ENCODE measurements around the gene MAT2B.

GRCh38 chr5:163505368-163506094, at the start of gene MAT2B:
- TF ChIP-seq SUZ12 (IDR thresholded peaks at IDR 0.05; ENCODE audit: extremely low read depth, insufficient read depth, insufficient read length): no peak
- TF ChIP-seq YY1 (IDR thresholded peaks at IDR 0.05; ENCODE audit: insufficient read depth, insufficient read length): no peak
- no peak for TF ChIP-seq ZNF274 (IDR thresholded peaks at IDR 0.05; ENCODE audit: low read depth, low read length)
